RWPE1 (cell line): ENCODE results near the gene DMD.

Experiments used
- CTCF ChIA-PET: fragments of 350-600 bp; sonication (Branson Sonifier 250); formaldehyde crosslinking; extraction: SDS; loops from one replicate; lab custom pipeline; 2021; lab: Yijun Ruan, JAX
- POLR2A ChIA-PET: fragments of 400-600 bp; formaldehyde crosslinking; extraction: SDS; loops from one replicate; lab custom pipeline; 2020; ENCODE audit warnings: antibody characterized with exemption; ENCODE audit not compliant: low non-redundant PET; lab: Yijun Ruan, JAX
- DNase-seq: peaks from one replicate; pipeline ENCODE4 v3.0.0; 2012; ENCODE audit warnings: low spot score
- H3K27ac ChIP-seq: fragments of 450-650 bp; 2 replicates; pipeline ENCODE4 v1.5.1; 2017
- CTCF ChIP-seq: fragments of 450-650 bp; conservative IDR thresholded peaks from 2 replicates; pipeline ENCODE4 v1.5.1; 2017; ENCODE audit warnings: low read depth, mild to moderate bottlenecking

DMD gene

GRCh38 chrX:31820430-31821210 lies 1390.7 kb downstream of the DMD start:
- no peak for DNase-seq
- ChIA-PET CTCF (no interaction called here), POLR2A (no interaction called here)
- TF ChIP-seq CTCF = no peak
- no peak overlapping the region for H3K27ac ChIP-seq

GRCh38 chrX:31819455-31819854 lies 1391.9 kb downstream of the DMD start:
- POLR2A ChIA-PET = no interaction called here
- no peak overlapping the region for H3K27ac ChIP-seq
- DNase-seq = no peak
- CTCF ChIA-PET = no interaction called here
- no peak for TF ChIP-seq CTCF

- DNase-seq = no peak
- TF ChIP-seq CTCF = no peak
- CTCF ChIA-PET = no interaction called here
Measured at GRCh38 chrX:31811106-31811505, 1400.2 kb downstream of the DMD start.

GRCh38 chrX:31808357-31808756 lies 1403.0 kb downstream of the DMD start:
- POLR2A ChIA-PET = no interaction called here
- CTCF ChIA-PET = no interaction called here
- DNase-seq = no peak
- H3K27ac ChIP-seq = no peak overlapping the region
- TF ChIP-seq CTCF = no peak

More at GRCh38 chrX:31811106-31811505, 1400.2 kb downstream of the DMD start:
- no peak overlapping the region for H3K27ac ChIP-seq
- POLR2A ChIA-PET = no interaction called here

- no peak overlapping the region for H3K27ac ChIP-seq
- no peak for DNase-seq
- CTCF ChIA-PET = interaction anchor here (0.6 kb wide), 1 partner anchor 399 kb away, joined by 4 read pairs; no protein-coding TSS in a partner anchor
- POLR2A ChIA-PET = no interaction called here
- TF ChIP-seq CTCF = no peak
Measured at GRCh38 chrX:31807165-31807564, 1404.2 kb downstream of the DMD start.

- no peak for DNase-seq
- no peak for TF ChIP-seq CTCF
- H3K27ac ChIP-seq = no peak overlapping the region
- POLR2A ChIA-PET = no interaction called here
- CTCF ChIA-PET = interaction anchor here (0.6 kb wide), 1 partner anchor 984 kb away, joined by 5 read pairs; no protein-coding TSS in a partner anchor
Measured at GRCh38 chrX:31805781-31806180, 1405.6 kb downstream of the DMD start.
